ENCODE measurements around the gene DPYD. TPM values are rescaled to one million over a fixed set of nuclear protein-coding genes. Genes with fewer than 3 reads are reported as not detected.

DPYD gene
- total RNA-seq, 1 experiment from 2014 or later, result 12.8 TPM

DNA sequence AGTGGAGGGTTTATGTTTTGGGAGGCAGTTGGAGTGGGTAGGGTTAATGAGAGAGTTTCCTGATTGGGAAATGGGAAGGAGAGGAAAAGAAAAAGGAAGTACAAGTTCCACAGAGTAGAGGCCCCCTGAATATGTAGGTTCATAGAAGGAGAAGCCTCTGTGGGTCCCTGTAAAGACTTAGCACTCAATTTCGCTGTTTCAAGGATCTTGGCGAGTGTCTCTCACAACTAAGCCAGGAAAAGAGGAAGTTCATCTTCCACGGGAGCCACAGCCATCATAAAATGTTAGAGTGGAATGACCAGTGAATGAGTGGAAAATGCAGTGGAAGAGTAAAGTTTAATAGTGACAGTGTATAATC, 17.4 kb upstream of the DPYD start:
- CTCF ChIA-PET, result interaction anchor here (0.7 kb wide), 1 partner anchor 18 kb away, joined by 3 read pairs; no protein-coding TSS in a partner anchor
- intact Hi-C loops (cut with micrococcal nuclease), result no loop called here

DNA sequence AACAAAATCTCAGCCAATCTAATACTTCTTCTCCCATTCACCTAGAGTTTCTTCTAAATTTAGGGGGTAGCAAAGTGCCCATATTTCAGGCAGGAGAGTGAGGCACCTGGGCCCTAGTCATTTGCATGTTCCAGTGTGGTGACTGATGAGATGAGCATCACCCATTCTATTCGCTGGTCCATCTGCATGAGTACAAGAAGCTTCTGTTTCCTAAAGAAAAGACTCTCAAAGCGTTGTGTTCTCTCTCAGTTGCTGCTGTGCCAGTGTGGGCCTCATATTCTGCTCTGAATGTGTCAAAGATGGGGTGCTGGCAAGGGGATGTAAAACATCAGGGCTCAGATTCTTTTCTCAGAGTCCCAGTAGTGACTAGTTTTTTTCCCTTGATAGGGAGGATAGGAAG, 16.1 kb upstream of the DPYD start:
- ATAC-seq, result no peak
- no peaks in the 10 kb centered on the region for H3K9me3 ChIP-seq (ENCODE audit: low read length)
- no peaks in the 10 kb centered on the region for H3K36me3 ChIP-seq (ENCODE audit: low read depth, low read length)
- no peak overlapping the region for H2AFZ ChIP-seq (ENCODE audit: low read length)
- ChIA-PET CTCF (no interaction called here), POLR2A (ENCODE audit: unreplicated experiment) (no interaction called here)
- H4K20me1 ChIP-seq (ENCODE audit: low read length), result no peaks in the 10 kb centered on the region
- H3K4me3 ChIP-seq (ENCODE audit: low read length), result peak overlapping the region; percentile 29; the same call in 1 of the 2 replicates
- H3K4me2 ChIP-seq (ENCODE audit: low read length), result peak overlapping the region; percentile 69
- no peaks in the 10 kb centered on the region for H3K9me2 ChIP-seq (replicated peaks; ENCODE audit: low read length)
- H3K79me2 ChIP-seq (ENCODE audit: low read length), result no peaks in the 10 kb centered on the region
- H3K9ac ChIP-seq (ENCODE audit: low read length), result no peak overlapping the region
- peaks cover 10% of the 10 kb centered on the region for H3F3A ChIP-seq (ENCODE audit: low read length, unreplicated experiment)
- TF ChIP-seq EZH2 (IDR thresholded peaks at IDR 0.05; ENCODE audit: low read length, unreplicated experiment) (no peak), EZH2phosphoT487 (IDR thresholded peaks at IDR 0.05; ENCODE audit: borderline replicate concordance, low read length) (no peak)
- TF ChIP-seq, protein P1, sequence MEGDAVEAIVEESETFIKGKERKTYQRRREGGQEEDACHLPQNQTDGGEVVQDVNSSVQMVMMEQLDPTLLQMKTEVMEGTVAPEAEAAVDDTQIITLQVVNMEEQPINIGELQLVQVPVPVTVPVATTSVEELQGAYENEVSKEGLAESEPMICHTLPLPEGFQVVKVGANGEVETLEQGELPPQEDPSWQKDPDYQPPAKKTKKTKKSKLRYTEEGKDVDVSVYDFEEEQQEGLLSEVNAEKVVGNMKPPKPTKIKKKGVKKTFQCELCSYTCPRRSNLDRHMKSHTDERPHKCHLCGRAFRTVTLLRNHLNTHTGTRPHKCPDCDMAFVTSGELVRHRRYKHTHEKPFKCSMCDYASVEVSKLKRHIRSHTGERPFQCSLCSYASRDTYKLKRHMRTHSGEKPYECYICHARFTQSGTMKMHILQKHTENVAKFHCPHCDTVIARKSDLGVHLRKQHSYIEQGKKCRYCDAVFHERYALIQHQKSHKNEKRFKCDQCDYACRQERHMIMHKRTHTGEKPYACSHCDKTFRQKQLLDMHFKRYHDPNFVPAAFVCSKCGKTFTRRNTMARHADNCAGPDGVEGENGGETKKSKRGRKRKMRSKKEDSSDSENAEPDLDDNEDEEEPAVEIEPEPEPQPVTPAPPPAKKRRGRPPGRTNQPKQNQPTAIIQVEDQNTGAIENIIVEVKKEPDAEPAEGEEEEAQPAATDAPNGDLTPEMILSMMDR (conservative IDR thresholded peaks at IDR 0.05; ENCODE audit: low read depth, low read length), result no peak
- peak overlapping the region; percentile 87 for H3K27ac ChIP-seq (ENCODE audit: low read length)
- H3K27me3 ChIP-seq (ENCODE audit: low read length), result no peaks in the 10 kb centered on the region
- peaks cover 23% of the 10 kb centered on the region for H3K4me1 ChIP-seq (ENCODE audit: insufficient read depth, low read length)
- BruUV-seq (replicated peaks), result no TSS peak
- no peak for DNase-seq
- intact Hi-C loops (cut with micrococcal nuclease), result loop anchor here (2.0 kb wide), 1 partner anchor 16 kb away; the partner anchor contains the start of gene DPYD

More for the DNA sequence above, 17.4 kb upstream of the DPYD start:
- Histone ChIP-seq H3K9ac (ENCODE audit: low read length) (peak overlapping the region; percentile 22; the same call in 1 of the 2 replicates), H4K20me1 (ENCODE audit: low read length) (no peaks in the 10 kb centered on the region), H3K27me3 (ENCODE audit: low read length) (no peaks in the 10 kb centered on the region), H2AFZ (ENCODE audit: low read length) (peak overlapping the region; percentile 28; the same call in 1 of the 2 replicates), H3K36me3 (ENCODE audit: low read depth, low read length) (no peaks in the 10 kb centered on the region), H3K9me3 (ENCODE audit: low read length) (no peaks in the 10 kb centered on the region), H3K27ac (ENCODE audit: low read length) (peak overlapping the region; percentile 87), H3K9me2 (replicated peaks; ENCODE audit: low read length) (no peaks in the 10 kb centered on the region), H3K79me2 (ENCODE audit: low read length) (no peaks in the 10 kb centered on the region), H3K4me3 (ENCODE audit: low read length) (peak overlapping the region; percentile 14; the same call in 1 of the 2 replicates), H3K4me1 (ENCODE audit: insufficient read depth, low read length) (peaks cover 23% of the 10 kb centered on the region), H3K4me2 (ENCODE audit: low read length) (peak overlapping the region; percentile 65), H3F3A (ENCODE audit: low read length, unreplicated experiment) (peaks cover 10% of the 10 kb centered on the region)
- DNase-seq (no peak), ATAC-seq (no peak)
- BruUV-seq (replicated peaks), result no TSS peak
- TF ChIP-seq, protein P1 (conservative IDR thresholded peaks at IDR 0.05; ENCODE audit: low read depth, low read length), result no peak
- TF ChIP-seq EZH2phosphoT487 (IDR thresholded peaks at IDR 0.05; ENCODE audit: borderline replicate concordance, low read length), result no peak
- TF ChIP-seq EZH2 (IDR thresholded peaks at IDR 0.05; ENCODE audit: low read length, unreplicated experiment), result no peak
- POLR2A ChIA-PET (ENCODE audit: unreplicated experiment), result no interaction called here

DNA sequence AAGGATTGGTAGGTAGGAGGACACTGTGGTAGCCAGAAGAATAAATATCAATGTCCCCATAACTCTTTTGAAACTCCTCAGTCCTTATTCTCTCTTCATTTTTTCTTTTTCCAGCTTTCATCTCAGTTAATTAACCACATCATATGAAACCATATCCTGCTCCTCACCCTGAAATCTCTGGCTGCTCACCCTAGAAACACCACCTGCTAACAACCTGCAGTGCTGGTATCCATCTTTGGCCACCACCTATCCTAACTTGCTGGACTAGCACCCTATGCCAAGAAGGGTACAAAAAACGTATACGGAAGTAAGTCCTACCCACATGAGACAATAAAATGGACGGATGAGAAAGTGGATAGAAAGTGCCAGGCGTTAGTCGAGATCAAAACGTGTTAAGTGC, 13.7 kb upstream of the DPYD start:
- no peak overlapping the region for H3K27ac ChIP-seq (ENCODE audit: low read length)
- no peak overlapping the region for H3K4me2 ChIP-seq (ENCODE audit: low read length)
- TF ChIP-seq EZH2 (IDR thresholded peaks at IDR 0.05; ENCODE audit: low read length, unreplicated experiment), result no peak
- no peak for TF ChIP-seq EZH2phosphoT487 (IDR thresholded peaks at IDR 0.05; ENCODE audit: borderline replicate concordance, low read length)
- TF ChIP-seq, protein P1 (conservative IDR thresholded peaks at IDR 0.05; ENCODE audit: low read depth, low read length), result no peak
- CTCF ChIA-PET, result no interaction called here
- H3K4me1 ChIP-seq (ENCODE audit: insufficient read depth, low read length), result peaks cover 23% of the 10 kb centered on the region
- DNase-seq, result no peak
- H3F3A ChIP-seq (ENCODE audit: low read length, unreplicated experiment), result peaks cover 10% of the 10 kb centered on the region
- H3K4me3 ChIP-seq (ENCODE audit: low read length), result no peak overlapping the region
- no peak overlapping the region for H2AFZ ChIP-seq (ENCODE audit: low read length)
- H4K20me1 ChIP-seq (ENCODE audit: low read length), result no peaks in the 10 kb centered on the region
- H3K36me3 ChIP-seq (ENCODE audit: low read depth, low read length), result no peaks in the 10 kb centered on the region
- no peaks in the 10 kb centered on the region for H3K27me3 ChIP-seq (ENCODE audit: low read length)
- no TSS peak for BruUV-seq (replicated peaks)
- H3K9me2 ChIP-seq (replicated peaks; ENCODE audit: low read length), result no peaks in the 10 kb centered on the region; the same call in 1 of the 2 replicates
- H3K79me2 ChIP-seq (ENCODE audit: low read length), result no peaks in the 10 kb centered on the region
- ATAC-seq, result no peak
- H3K9ac ChIP-seq (ENCODE audit: low read length), result no peak overlapping the region
- POLR2A ChIA-PET (ENCODE audit: unreplicated experiment), result no interaction called here
- H3K9me3 ChIP-seq (ENCODE audit: low read length), result no peaks in the 10 kb centered on the region
- intact Hi-C loops (cut with micrococcal nuclease), result no loop called here

Measured in PC-3 (cell line).